ENCODE results near the gene NUP37.

The NUP37 gene

DNA sequence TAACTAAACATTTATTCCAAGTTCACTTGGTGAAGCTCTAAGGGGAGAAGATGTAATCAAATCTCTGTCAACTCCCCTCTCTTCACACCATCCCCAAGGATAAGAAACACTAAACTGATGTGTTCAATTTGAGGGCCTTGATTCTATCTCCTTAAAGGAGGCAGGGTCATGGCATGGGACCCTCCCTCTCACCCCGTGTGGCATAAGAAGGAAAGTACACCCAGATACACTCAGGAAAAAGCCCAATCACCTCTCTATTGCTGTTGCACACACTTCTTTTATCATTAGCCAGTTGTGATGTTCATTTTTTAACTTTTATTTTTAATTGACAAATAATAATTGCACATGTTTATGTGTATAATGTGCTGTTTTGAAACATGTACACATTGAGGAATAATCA is 93.2 kb downstream of the NUP37 start:
- no peak for DNase-seq (ENCODE audit: low read depth)

DNA sequence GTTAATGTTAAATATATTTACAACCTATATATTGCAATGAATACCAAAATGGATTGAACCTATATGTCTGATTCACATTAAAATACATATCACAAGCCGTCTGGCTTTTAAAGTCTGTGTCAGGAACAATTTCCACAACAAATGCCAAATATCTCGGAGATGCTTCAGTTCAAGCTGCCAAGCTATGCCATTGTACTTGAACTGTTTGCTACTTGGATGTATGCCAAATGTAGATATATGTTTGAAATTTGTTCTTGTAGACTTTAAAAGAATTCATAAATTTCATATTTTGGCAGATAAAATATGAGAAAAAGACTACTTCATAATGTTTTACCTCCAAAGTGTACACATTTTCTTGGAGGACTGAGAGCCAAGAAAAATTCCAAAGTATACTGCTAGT is 95.1 kb downstream of the NUP37 start:
- no peak for DNase-seq (ENCODE audit: low read depth)

GRCh38 chr12:102023343-102023930 is 96.5 kb downstream of the NUP37 start:
- DNase-seq (ENCODE audit: low read depth), result no peak

Data from CMK (cell line).